Measurements from ENCODE around the gene SLC5A1.

DNA sequence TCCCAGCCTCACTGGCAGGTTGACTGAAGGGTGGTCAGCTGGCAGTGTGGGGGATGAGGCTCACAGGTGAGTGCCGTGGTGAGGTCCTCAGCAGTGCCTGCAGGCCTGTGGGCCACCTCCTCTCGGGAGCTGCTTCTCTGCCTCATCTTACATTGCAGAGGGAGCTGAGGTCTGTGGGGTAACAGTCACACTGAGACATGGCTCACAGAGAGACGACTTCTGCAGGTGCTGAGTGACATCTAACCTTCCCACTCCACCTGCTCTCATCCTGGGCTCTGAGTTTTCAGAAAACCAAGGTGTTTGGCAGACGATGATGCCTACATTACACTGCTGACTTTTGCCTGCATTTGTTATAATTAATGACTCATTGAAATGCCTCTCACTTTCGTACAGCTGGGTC is 8.8 kb upstream of the SLC5A1 start:
- TF ChIP-seq, protein P1, sequence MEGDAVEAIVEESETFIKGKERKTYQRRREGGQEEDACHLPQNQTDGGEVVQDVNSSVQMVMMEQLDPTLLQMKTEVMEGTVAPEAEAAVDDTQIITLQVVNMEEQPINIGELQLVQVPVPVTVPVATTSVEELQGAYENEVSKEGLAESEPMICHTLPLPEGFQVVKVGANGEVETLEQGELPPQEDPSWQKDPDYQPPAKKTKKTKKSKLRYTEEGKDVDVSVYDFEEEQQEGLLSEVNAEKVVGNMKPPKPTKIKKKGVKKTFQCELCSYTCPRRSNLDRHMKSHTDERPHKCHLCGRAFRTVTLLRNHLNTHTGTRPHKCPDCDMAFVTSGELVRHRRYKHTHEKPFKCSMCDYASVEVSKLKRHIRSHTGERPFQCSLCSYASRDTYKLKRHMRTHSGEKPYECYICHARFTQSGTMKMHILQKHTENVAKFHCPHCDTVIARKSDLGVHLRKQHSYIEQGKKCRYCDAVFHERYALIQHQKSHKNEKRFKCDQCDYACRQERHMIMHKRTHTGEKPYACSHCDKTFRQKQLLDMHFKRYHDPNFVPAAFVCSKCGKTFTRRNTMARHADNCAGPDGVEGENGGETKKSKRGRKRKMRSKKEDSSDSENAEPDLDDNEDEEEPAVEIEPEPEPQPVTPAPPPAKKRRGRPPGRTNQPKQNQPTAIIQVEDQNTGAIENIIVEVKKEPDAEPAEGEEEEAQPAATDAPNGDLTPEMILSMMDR (IDR thresholded peaks at IDR 0.05), result no peak
- TF ChIP-seq POLR2A (IDR thresholded peaks at IDR 0.05), result no peak
